Stimulated activated CD8-positive, alpha-beta memory T cell treated with anti-CD3 and anti-CD28 coated beads, Interleukin-4, amount 100 ng/mL, for 1 hour (primary cell): ENCODE results near the gene ICOSLG.
"Not testable (repeated sequence)": the region's sequence is repeated elsewhere in the genome, so short reads cannot be mapped to it uniquely, and the experiment has no call there.

ENCODE experiments used
- DNase-seq, 2 donors: peaks; one replicate each; pipeline ENCODE4 v3.0.0-alpha.2; 2020; ENCODE audit warnings: low read depth in 2 of 2, low spot score in 1 of 2

Gene ICOSLG

GRCh38 chr21:44240842-44241241, at the start of gene ICOSLG:
Gene ICOSLG, minus strand, starts transcription at chr21:44240943. Its CDS starts 126 bp downstream, at chr21:44240817.
- not testable (repeated sequence) for DNase-seq

GRCh38 chr21:44289381-44290010, 48.8 kb upstream of the ICOSLG start:
- DNase-seq = no peak

- DNase-seq = no peak
These were observed 47.7 kb upstream of the ICOSLG start for GRCh38 chr21:44288251-44289110.

GRCh38 chr21:44286716-44287632, 46.2 kb upstream of the ICOSLG start:
- no peak for DNase-seq

- DNase-seq = no peak
These were observed 45.5 kb upstream of the ICOSLG start for GRCh38 chr21:44286086-44286715.

- no peak for DNase-seq
These were observed 44.6 kb upstream of the ICOSLG start, which contains the start of gene AIRE for GRCh38 chr21:44285138-44285992. Gene AIRE, plus strand, starts transcription at chr21:44285876. Its CDS starts 131 bp downstream, at chr21:44286007.

GRCh38 chr21:44283948-44284347, 43.2 kb upstream of the ICOSLG start:
- no peak for DNase-seq

GRCh38 chr21:44283211-44283785, 42.6 kb upstream of the ICOSLG start:
- not testable (repeated sequence) for DNase-seq

GRCh38 chr21:44282370-44282769, 41.6 kb upstream of the ICOSLG start:
- DNase-seq = no peak

GRCh38 chr21:44281801-44282200, 41.1 kb upstream of the ICOSLG start:
- no peak for DNase-seq

- no peak for DNase-seq
These were observed 38.9 kb upstream of the ICOSLG start for GRCh38 chr21:44279354-44280260.

GRCh38 chr21:44275041-44275440, 34.3 kb upstream of the ICOSLG start:
- no peak for DNase-seq

GRCh38 chr21:44273046-44273445, 32.3 kb upstream of the ICOSLG start:
- no peak for DNase-seq

GRCh38 chr21:44272284-44272858, 31.6 kb upstream of the ICOSLG start:
- DNase-seq = no peak

- DNase-seq = no peak
These were observed 31.0 kb upstream of the ICOSLG start for GRCh38 chr21:44271558-44272283.

- DNase-seq = no peak
These were observed 28.3 kb upstream of the ICOSLG start for GRCh38 chr21:44269090-44269489.

GRCh38 chr21:44267655-44268142, 27.0 kb upstream of the ICOSLG start:
- DNase-seq = no peak
